HEK293 (cell line): ENCODE measurements around the gene LCN10.

Experiments used
- CTCF ChIA-PET: fragments of 350-600 bp; formaldehyde crosslinking; extraction: SDS; loops from one replicate; lab custom pipeline; 2021; ENCODE audit warnings: antibody characterized with exemption; lab: Yijun Ruan, JAX
- POLR2A ChIA-PET: fragments of 300-600 bp; formaldehyde crosslinking; extraction: SDS; loops from one replicate; lab custom pipeline; 2020; ENCODE audit warnings: antibody characterized with exemption, inconsistent platforms; lab: Yijun Ruan, JAX
- H3K27ac ChIP-seq: fragments of 200-500 bp; sonication (Bioruptor generic); 2 replicates; pipeline ENCODE4 v1.5.1; 2014; ENCODE audit warnings: low read depth, low read length, control low read depth, inconsistent platforms; ENCODE audit errors: extremely low read depth
- H3K36me3 ChIP-seq, 2 experiments: fragments of 200-500 bp in 1 of 2; sonication (Bioruptor generic) in 1 of 2; 1 replicate in 1 of 2; 2 replicates in 1 of 2; pipeline ENCODE4 v1.5.1; 2014 to 2017; ENCODE audit warnings: inconsistent platforms in 2 of 2, low read length in 2 of 2; ENCODE audit not compliant: control insufficient read depth in 2 of 2, insufficient read depth in 1 of 2
- H3K4me1 ChIP-seq: fragments of 200-500 bp; sonication (Bioruptor generic); 2 replicates; pipeline ENCODE4 v1.5.1; 2014; ENCODE audit warnings: mild to moderate bottlenecking, low read length, inconsistent platforms; ENCODE audit not compliant: control insufficient read depth, insufficient read depth
- H3K4me3 ChIP-seq: 2 replicates; pipeline ENCODE4 v1.5.1; 2011; ENCODE audit warnings: low read depth, mild to moderate bottlenecking, control low read depth, low read length, moderate library complexity
- H3K9me3 ChIP-seq: fragments of 200-500 bp; sonication (Bioruptor generic); 2 replicates; pipeline ENCODE4 v1.5.1; 2014; ENCODE audit warnings: low read depth, low read length, inconsistent platforms; ENCODE audit not compliant: control insufficient read depth, insufficient read depth
- KLF1 ChIP-seq: fragments of 450-650 bp; formaldehyde crosslinking; IDR thresholded peaks from 2 replicates; pipeline ENCODE4 v1.5.1; 2016; ENCODE audit warnings: missing biosample characterization, missing genetic modification characterization
- KLF17 ChIP-seq: fragments of 450-650 bp; formaldehyde crosslinking; IDR thresholded peaks from 2 replicates; pipeline ENCODE4 v1.5.1; 2016; ENCODE audit warnings: missing biosample characterization, missing genetic modification characterization
- PRDM2 ChIP-seq: fragments of 450-650 bp; formaldehyde crosslinking; IDR thresholded peaks from 2 replicates; pipeline ENCODE4 v1.5.1; 2016; ENCODE audit warnings: missing biosample characterization, missing genetic modification characterization, borderline replicate concordance
- SALL2 ChIP-seq: fragments of 450-650 bp; formaldehyde crosslinking; IDR thresholded peaks from 2 replicates; pipeline ENCODE4 v1.5.0; 2017; ENCODE audit warnings: missing biosample characterization, mild to moderate bottlenecking, missing genetic modification characterization, borderline replicate concordance
- ZBTB17 ChIP-seq: fragments of 450-650 bp; formaldehyde crosslinking; IDR thresholded peaks from 2 replicates; pipeline ENCODE4 v1.5.1; 2016; ENCODE audit warnings: missing biosample characterization, missing genetic modification characterization
- ZBTB8A ChIP-seq: fragments of 450-650 bp; formaldehyde crosslinking; IDR thresholded peaks from 2 replicates; pipeline ENCODE4 v1.5.1; 2016; ENCODE audit warnings: missing biosample characterization, missing genetic modification characterization
- ZNF121 ChIP-seq: fragments of 450-650 bp; formaldehyde crosslinking; IDR thresholded peaks from 2 replicates; pipeline ENCODE4 v1.5.1; 2016; ENCODE audit warnings: missing biosample characterization, missing genetic modification characterization
- ZNF155 ChIP-seq: fragments of 450-650 bp; formaldehyde crosslinking; IDR thresholded peaks from 2 replicates; pipeline ENCODE4 v1.5.1; 2016; ENCODE audit warnings: missing biosample characterization, missing genetic modification characterization
- ZNF266 ChIP-seq: fragments of 450-650 bp; formaldehyde crosslinking; IDR thresholded peaks from 2 replicates; pipeline ENCODE4 v1.5.1; 2016; ENCODE audit warnings: missing biosample characterization, missing genetic modification characterization, low read depth
- ZNF561 ChIP-seq: fragments of 450-650 bp; IDR thresholded peaks from 2 replicates; pipeline ENCODE4 v1.5.1; 2018; ENCODE audit warnings: missing biosample characterization, missing genetic modification characterization, borderline replicate concordance
- ZNF664 ChIP-seq: fragments of 450-650 bp; formaldehyde crosslinking; IDR thresholded peaks from 2 replicates; pipeline ENCODE4 v1.5.1; 2016; ENCODE audit warnings: missing biosample characterization, missing genetic modification characterization
- ZNF701 ChIP-seq: fragments of 450-650 bp; formaldehyde crosslinking; IDR thresholded peaks from 2 replicates; pipeline ENCODE4 v1.5.1; 2016; ENCODE audit warnings: missing biosample characterization, missing genetic modification characterization
- ZSCAN16 ChIP-seq: fragments of 450-650 bp; formaldehyde crosslinking; IDR thresholded peaks from 2 replicates; pipeline ENCODE4 v1.5.1; 2016; ENCODE audit warnings: missing biosample characterization, missing genetic modification characterization

LCN10 gene

GRCh38 chr9:136690104-136690805, 52.5 kb downstream of the LCN10 start:
- H3K4me3 ChIP-seq: no peak overlapping the region
- CTCF ChIA-PET: interaction anchor here (0.7 to 3.9 kb wide), 3 partner anchors 16 to 88 kb away, joined by 3 to 19 read pairs (median 3); no protein-coding TSS in a partner anchor
- TF ChIP-seq ZBTB8A (tag by site-specific recombination): 0 out of 2 replicates have a peak, but pooled peaks have one; percentile 11
- no peak for TF ChIP-seq ZNF561 (tag by site-specific recombination)
- no peak for TF ChIP-seq ZNF266 (tag by site-specific recombination)
- no peak for TF ChIP-seq ZNF155
- TF ChIP-seq ZNF701: no peak
- TF ChIP-seq, all 188 proteins: peak for 1
- no peak overlapping the region for H3K27ac ChIP-seq
- POLR2A ChIA-PET: no interaction called here
- no peaks in the 10 kb centered on the region for H3K36me3 ChIP-seq
- peaks cover 5% of the 10 kb centered on the region for H3K4me1 ChIP-seq
- H3K9me3 ChIP-seq: no peaks in the 10 kb centered on the region

GRCh38 chr9:136689108-136689460, 53.7 kb downstream of the LCN10 start:
- Histone ChIP-seq H3K9me3 (no peaks in the 10 kb centered on the region), H3K4me1 (peaks cover 5% of the 10 kb centered on the region), H3K27ac (no peak overlapping the region), H3K4me3 (no peak overlapping the region), H3K36me3 (peaks cover 0 to 2% of the 10 kb centered on the region in 2 experiments; a peak in 1 of 3 replicates)
- CTCF ChIA-PET: interaction anchor here (1.1 to 3.9 kb wide), 2 partner anchors 17 to 203 kb away, joined by 5 to 19 read pairs; no protein-coding TSS in a partner anchor
- peak; percentile 98 for TF ChIP-seq ZSCAN16 (tag by site-specific recombination)
- TF ChIP-seq KLF17 (tag by site-specific recombination): 0 out of 2 replicates have a peak, but pooled peaks have one; percentile 29
- no peak for TF ChIP-seq PRDM2
- peak; percentile 39; the same call in 1 of the 2 replicates for TF ChIP-seq KLF1
- peak; percentile 97 for TF ChIP-seq ZNF664 (tag by site-specific recombination)
- POLR2A ChIA-PET: interaction anchor here (0.8 to 3.6 kb wide), 2 partner anchors 14 to 39 kb away, joined by 3 to 22 read pairs; no protein-coding TSS in a partner anchor

- TF ChIP-seq ZNF121 (tag by site-specific recombination) (peak; percentile 81), ZBTB17 (tag by site-specific recombination) (0 out of 2 replicates have a peak, but pooled peaks have one; percentile 39), SALL2 (tag by site-specific recombination) (no peak)
- CTCF ChIA-PET: interaction anchor here (0.9 to 3.9 kb wide), 4 partner anchors 13 to 326 kb away, joined by 3 to 19 read pairs (median 8); no protein-coding TSS in a partner anchor
- H3K27ac ChIP-seq: no peak overlapping the region
- peaks cover 0 to 7% of the 10 kb centered on the region in 2 experiments; a peak in 1 of 3 replicates for H3K36me3 ChIP-seq
- no peaks in the 10 kb centered on the region for H3K9me3 ChIP-seq
- no peak overlapping the region for H3K4me3 ChIP-seq
- POLR2A ChIA-PET: interaction anchor here (0.7 to 3.6 kb wide), 4 partner anchors 12 to 518 kb away, joined by 3 to 22 read pairs (median 12); no protein-coding TSS in a partner anchor
- H3K4me1 ChIP-seq: peaks cover 5% of the 10 kb centered on the region
These were observed 54.2 kb downstream of the LCN10 start for GRCh38 chr9:136688274-136689107.
